HT1080 (cell line): ENCODE measurements around the gene JMJD8. TPM values are rescaled to one million over a fixed set of nuclear protein-coding genes. Genes with fewer than 3 reads are reported as not detected.
A peak's percentile ranks its signal among the peaks of the same experiment; 100 is the strongest.

Source experiments
- DNase-seq: peaks from one replicate; pipeline ENCODE4 v3.0.0-alpha.2; 2015; ENCODE audit warnings: low read depth
- total RNA-seq: library from RNA; depleted of rRNA; stranded (reverse); fragments of >200 nt; shearing (Covaris generic); gene quantifications from 2 replicates; pipeline ENCODE4 v1.2.3, GENCODE V29; 2014

The JMJD8 gene
- total RNA-seq, 1 experiment from 2014 or later, result 46.2 TPM

- peak; percentile 86 for DNase-seq
These were observed 25.7 kb upstream of the JMJD8 start for GRCh38 chr16:709566-710499.

GRCh38 chr16:708959-709358 is 24.8 kb upstream of the JMJD8 start:
- no peak for DNase-seq

- no peak for DNase-seq
These were observed 23.9 kb upstream of the JMJD8 start for GRCh38 chr16:708019-708418.

GRCh38 chr16:707062-707538 is 23.0 kb upstream of the JMJD8 start:
- no peak for DNase-seq

- DNase-seq, result no peak
These were observed 22.3 kb upstream of the JMJD8 start for GRCh38 chr16:706189-707061.

GRCh38 chr16:705431-706188 is 21.5 kb upstream of the JMJD8 start, which contains the start of gene FBXL16:
Gene FBXL16 (minus strand): TSS chr16:705801. CDS start chr16:697405, 8,396 bp downstream.
- no peak for DNase-seq

GRCh38 chr16:704552-705380 is 20.6 kb upstream of the JMJD8 start:
- no peak for DNase-seq

GRCh38 chr16:704047-704446 is 19.9 kb upstream of the JMJD8 start:
- DNase-seq, result no peak

- DNase-seq, result no peak
These were observed 19.3 kb upstream of the JMJD8 start for GRCh38 chr16:703406-703805.

- no peak for DNase-seq
These were observed 18.2 kb upstream of the JMJD8 start for GRCh38 chr16:702341-702740.

- no peak for DNase-seq
These were observed 16.8 kb upstream of the JMJD8 start for GRCh38 chr16:700684-701584.

- no peak for DNase-seq
These were observed 15.0 kb upstream of the JMJD8 start for GRCh38 chr16:698911-699671.

GRCh38 chr16:695355-696089 is 11.4 kb upstream of the JMJD8 start:
- DNase-seq, result no peak

- no peak for DNase-seq
These were observed 10.8 kb upstream of the JMJD8 start for GRCh38 chr16:694863-695354.

- no peak for DNase-seq
These were observed 10.2 kb upstream of the JMJD8 start for GRCh38 chr16:694187-694862.

GRCh38 chr16:693766-694165 is 9.6 kb upstream of the JMJD8 start:
- DNase-seq, result no peak

- DNase-seq, result no peak
These were observed 9.2 kb upstream of the JMJD8 start for GRCh38 chr16:693364-693763.
